ENCODE measurements around the gene CTSD.

DNA sequence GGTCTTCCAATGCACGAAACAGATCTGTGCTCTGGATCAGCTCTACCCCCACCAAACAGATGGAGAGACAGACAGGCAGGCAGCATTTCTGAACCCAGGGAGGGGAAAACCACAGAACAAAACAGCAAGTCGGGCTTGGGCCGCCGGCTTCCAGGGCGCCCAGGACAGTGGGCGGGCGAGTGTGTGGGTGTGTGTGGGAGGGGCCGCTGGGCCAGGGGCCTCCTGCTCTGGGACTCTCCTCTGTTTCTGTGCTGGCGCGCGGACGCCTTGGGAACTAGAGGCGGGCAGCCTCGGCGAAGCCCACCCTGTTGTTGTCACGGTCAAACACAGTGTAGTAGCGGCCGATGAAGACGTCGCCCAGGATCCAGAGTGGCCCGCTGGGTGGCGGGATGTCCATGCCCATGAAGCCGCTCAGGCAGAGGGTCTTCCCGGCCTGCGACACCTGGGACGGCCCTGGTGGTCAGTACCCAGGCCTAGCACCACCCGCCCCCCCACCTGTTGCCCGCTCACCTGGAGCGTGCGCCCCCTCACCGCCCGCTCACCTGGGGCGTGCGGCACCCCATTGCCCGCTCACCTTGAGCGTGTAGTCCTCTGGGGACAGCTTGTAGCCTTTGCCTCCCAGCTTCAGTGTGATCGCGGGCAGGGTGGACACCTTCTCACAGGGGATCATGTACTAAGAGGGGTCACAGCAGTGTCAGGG, 10.3 kb downstream of the CTSD start:
- no peak for TF ChIP-seq BHLHE40 (IDR thresholded peaks at IDR 0.05; ENCODE audit: borderline replicate concordance)
- no peak for TF ChIP-seq NFRKB (IDR thresholded peaks at IDR 0.05)
- no peak for TF ChIP-seq HDGF (IDR thresholded peaks at IDR 0.05; ENCODE audit: borderline replicate concordance)
- no peak for TF ChIP-seq FOXA1 (IDR thresholded peaks at IDR 0.05)
- no peak for TF ChIP-seq SUZ12 (IDR thresholded peaks at IDR 0.05)
- no peak for TF ChIP-seq CTBP1 (IDR thresholded peaks at IDR 0.05; ENCODE audit: borderline replicate concordance)

All from HEK293T (cell line).